AG09319 (cell line): Measurements from ENCODE around the gene HPGDS.
"Not testable (repeated sequence)": the region's sequence is repeated elsewhere in the genome, so short reads cannot be mapped to it uniquely, and the experiment has no call there.

Experiments used
- DNase-seq: peaks from one replicate; pipeline ENCODE4 v3.0.0-alpha.2; 2010; ENCODE audit warnings: low read depth; ENCODE audit errors: extremely low read depth
- TF ChIP-seq, protein P1 (sequence below): IDR thresholded peaks from 2 replicates; pipeline ENCODE4 v1.5.1; 2011; ENCODE audit warnings: low read depth, mild to moderate bottlenecking, inconsistent platforms, low read length, moderate library complexity

Gene HPGDS

DNA sequence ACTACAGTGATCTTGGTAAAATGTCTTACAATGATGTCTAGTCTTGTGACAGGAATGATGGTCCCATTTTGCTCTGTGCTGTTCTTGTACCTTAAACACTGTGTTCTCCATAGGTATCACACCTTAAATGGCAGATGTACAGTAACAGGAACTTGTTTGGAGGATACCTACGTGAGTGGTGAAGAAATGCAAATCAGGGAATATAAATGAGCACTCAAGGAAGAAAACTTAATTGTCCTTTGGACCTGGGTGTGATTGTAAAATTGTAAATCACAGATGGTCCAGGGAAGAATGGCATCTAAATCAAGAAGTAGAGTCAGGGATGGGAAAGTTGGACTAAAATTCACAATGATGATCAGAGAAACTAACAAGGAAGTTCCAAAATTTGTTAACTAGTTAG, 12.7 kb downstream of the HPGDS start:
- DNase-seq = no peak
- TF ChIP-seq, protein P1, sequence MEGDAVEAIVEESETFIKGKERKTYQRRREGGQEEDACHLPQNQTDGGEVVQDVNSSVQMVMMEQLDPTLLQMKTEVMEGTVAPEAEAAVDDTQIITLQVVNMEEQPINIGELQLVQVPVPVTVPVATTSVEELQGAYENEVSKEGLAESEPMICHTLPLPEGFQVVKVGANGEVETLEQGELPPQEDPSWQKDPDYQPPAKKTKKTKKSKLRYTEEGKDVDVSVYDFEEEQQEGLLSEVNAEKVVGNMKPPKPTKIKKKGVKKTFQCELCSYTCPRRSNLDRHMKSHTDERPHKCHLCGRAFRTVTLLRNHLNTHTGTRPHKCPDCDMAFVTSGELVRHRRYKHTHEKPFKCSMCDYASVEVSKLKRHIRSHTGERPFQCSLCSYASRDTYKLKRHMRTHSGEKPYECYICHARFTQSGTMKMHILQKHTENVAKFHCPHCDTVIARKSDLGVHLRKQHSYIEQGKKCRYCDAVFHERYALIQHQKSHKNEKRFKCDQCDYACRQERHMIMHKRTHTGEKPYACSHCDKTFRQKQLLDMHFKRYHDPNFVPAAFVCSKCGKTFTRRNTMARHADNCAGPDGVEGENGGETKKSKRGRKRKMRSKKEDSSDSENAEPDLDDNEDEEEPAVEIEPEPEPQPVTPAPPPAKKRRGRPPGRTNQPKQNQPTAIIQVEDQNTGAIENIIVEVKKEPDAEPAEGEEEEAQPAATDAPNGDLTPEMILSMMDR = no peak

DNA sequence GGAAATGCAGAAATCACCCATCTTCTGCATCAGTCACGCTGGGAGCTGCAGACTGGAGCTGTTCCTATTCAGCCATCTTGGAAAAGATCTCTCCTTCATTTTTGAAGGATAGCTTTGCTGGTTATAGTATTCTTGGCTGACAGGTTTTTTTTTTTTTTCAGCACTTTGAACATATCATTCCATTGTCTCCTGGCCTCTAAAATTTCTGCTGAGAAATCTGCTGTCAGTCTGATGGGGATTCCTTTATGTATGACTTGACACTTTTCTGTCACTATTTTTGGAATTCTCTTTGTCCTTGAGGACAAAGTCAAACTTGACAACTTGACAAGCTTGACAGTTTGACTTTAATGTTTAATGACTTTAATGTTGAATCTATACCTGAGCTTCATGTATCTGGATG, 16.8 kb downstream of the HPGDS start:
- TF ChIP-seq, protein P1 = no peak
- DNase-seq = no peak

DNA sequence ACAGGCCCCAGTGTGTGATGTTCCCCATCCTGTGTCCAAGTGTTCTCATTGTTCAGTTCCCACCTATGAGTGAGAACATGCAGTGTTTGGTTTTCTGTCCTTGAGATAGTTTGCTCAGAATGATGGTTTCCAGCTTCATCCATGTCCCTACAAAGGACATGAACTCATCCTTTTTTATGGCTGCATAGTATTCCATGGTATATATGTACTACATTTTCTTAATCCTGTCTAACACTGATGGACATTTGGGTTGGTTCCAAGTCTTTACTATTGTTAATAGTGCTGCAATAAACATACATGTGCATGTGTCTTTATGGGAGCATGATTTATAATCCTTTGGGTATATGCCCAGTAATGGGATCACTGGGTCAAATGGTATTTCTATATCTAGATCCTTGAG, 22.7 kb downstream of the HPGDS start:
- DNase-seq = not testable (repeated sequence)

DNA sequence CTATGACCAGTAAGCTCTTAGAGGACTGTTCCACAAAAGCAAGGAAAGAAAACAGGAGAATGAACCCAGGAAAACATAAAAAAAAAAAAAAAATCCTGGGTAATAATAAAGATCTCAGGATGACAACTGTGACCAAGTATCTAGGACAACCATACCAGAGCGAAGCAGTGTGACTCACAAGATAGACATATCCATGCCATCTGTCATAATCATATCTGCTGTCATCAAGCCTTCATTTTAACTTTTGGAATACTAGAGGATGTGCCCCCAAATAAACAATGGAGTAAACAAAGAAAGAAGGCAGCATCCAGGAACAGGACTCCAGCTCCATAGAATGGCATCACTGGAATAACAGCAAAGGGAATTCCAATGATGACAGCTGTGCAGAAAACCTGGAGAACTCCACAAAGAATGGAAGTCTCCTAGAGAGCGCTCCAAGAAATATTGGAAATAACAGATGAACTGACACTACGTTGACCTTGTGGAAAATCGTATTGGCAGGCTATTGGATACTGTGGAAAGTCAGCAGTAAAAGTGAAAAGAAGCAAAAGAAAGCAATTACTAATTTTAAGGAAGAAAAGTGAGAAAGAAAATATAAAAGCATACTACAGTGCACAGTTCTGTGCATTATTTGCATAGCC, 35.3 kb downstream of the HPGDS start:
- TF ChIP-seq, protein P1 = no peak
- DNase-seq = no peak

DNA sequence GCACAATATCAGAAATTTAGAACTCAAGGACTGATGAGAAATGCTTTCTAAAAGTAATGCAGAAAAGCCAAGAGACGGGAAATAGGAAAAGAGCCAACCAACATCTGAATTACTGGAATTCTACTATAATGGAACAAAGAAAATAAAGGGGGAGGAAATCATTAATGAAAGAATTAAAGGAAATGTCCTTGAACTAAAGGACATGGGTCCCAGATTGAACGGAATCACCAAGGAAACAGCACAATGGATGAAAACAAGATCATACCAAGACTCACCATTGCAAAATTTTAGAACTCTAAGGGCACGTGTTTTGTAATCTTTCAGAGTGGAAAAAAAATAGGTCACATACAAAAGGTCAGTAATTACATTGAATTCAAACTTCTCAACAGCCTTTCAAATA, 35.9 kb downstream of the HPGDS start:
- TF ChIP-seq, protein P1 = no peak

DNA sequence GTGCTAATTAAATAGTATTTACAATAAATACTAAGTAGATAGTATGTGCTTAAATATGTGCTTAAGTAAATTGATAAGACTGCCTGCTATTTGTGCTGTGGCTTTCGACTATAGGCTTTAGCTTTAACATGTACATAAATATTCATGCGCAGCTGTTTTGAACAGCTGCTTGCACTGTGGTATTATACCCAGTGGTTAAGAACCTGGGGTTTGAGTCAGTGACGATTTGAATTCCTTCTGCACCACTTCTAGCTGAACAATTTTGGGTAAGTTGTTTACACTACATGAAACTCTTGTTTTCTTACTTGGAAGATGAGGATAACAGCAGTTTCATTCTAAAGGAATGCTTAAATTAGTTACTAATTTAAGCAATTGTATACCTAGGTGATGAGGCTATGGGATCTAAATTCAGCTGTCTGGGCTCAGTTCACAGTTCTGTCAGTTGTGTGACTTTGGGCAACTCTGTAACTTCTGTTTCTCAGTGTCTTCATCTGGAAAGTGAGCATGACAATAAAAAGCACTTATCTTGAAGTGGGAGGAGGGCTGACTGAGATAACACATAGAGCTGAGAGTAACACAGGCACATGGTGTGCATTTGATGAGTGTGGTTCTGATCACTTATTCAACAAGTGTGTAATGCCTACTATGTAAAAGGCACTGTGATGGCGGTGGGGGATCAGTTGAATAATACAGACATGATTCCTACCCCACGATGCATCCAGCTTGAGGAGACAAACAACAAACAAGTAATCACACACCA, 37.0 kb downstream of the HPGDS start:
- TF ChIP-seq, protein P1 = no peak
- no peak for DNase-seq

More for the DNA sequence above, 35.9 kb downstream of the HPGDS start:
- DNase-seq = no peak

DNA sequence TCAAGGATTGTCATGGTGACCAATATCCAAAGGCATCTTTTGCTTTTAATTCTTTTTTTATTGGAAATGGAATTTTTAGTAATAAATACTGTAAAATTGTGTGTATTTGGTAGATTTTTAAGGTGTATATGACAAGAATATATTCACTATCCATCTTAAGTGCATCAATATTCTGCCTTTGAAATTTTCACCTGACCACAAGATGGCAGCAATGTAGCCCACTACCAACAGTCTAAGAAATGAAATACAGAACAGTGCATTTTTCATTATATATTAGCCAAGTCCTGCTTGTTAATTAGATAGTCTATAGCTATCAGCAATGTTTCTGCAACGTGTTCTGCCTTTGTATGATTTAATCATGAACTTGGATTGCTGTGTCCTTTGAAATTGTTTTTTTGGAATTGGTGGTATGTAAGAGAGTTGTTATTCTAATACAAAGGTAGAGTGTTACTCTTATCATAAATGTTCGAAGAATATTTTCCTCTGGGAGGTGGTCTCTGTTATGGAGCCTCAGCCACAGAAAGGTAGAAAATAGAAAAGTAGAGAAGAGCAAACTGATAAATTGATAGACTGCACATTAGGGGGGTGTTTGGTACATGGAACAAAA, 38.2 kb downstream of the HPGDS start:
- DNase-seq = peak; percentile 8
- TF ChIP-seq, protein P1 = peak; percentile 59
